GM12865 (cell line): Measurements from ENCODE around the gene HTATIP2.
"Not testable (repeated sequence)": the region's sequence is repeated elsewhere in the genome, so short reads cannot be mapped to it uniquely, and the experiment has no call there.

ENCODE experiments used
- DNase-seq: peaks from one replicate; pipeline ENCODE4 v3.0.0; 2010; ENCODE audit warnings: low read depth
- H3K4me3 ChIP-seq: 2 replicates; pipeline ENCODE4 v1.5.1; 2011; ENCODE audit warnings: mild to moderate bottlenecking, low read depth, low read length, control low read depth
- TF ChIP-seq, protein P1 (sequence below): IDR thresholded peaks from 2 replicates; pipeline ENCODE4 v1.5.1; 2011; ENCODE audit warnings: low read length, control low read depth, low read depth, inconsistent platforms; ENCODE audit not compliant: insufficient read depth; ENCODE audit errors: missing control alignments

HTATIP2 gene

DNA sequence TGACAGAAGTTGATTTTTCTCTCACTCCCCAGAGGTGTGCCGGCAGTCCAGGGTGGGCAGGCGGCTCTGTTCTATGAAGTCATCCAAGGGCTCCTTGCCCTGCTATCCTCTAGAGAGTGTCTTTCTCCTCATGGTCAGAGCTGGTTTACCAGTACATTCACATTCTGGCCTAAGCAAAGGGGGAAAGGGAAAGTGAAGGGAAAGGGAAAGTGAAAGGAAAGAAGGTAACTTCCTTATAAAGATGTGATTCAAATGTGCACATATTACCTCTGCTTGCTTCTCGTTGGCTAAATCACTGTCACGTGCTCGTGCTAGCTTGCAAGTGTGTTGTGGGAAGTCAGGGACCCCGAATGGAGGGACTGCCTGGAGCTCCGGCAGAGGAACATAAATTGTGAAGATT lies 2.9 kb upstream of the HTATIP2 start:
- H3K4me3 ChIP-seq: no peak overlapping the region
- TF ChIP-seq, protein P1, sequence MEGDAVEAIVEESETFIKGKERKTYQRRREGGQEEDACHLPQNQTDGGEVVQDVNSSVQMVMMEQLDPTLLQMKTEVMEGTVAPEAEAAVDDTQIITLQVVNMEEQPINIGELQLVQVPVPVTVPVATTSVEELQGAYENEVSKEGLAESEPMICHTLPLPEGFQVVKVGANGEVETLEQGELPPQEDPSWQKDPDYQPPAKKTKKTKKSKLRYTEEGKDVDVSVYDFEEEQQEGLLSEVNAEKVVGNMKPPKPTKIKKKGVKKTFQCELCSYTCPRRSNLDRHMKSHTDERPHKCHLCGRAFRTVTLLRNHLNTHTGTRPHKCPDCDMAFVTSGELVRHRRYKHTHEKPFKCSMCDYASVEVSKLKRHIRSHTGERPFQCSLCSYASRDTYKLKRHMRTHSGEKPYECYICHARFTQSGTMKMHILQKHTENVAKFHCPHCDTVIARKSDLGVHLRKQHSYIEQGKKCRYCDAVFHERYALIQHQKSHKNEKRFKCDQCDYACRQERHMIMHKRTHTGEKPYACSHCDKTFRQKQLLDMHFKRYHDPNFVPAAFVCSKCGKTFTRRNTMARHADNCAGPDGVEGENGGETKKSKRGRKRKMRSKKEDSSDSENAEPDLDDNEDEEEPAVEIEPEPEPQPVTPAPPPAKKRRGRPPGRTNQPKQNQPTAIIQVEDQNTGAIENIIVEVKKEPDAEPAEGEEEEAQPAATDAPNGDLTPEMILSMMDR: no peak
- DNase-seq: peak; percentile 44

DNA sequence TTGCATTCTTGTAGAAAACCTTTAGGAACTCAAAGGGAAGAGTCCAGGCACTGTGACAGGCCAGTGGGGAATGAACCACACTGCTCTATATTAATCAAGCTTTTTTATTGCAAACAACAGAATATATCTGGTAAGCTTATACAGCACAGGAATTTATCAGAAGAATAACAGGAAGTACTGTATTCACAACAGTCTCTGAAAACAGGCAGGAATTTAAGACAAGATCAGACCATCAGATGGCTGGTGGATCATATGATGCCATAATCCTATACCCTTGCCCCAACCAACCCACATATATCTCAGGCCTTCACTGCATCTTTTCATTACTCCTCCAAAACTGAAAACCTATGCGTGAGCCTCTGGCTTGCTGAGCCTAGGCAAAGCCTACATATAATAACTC lies 1.0 kb upstream of the HTATIP2 start:
- no peak overlapping the region for H3K4me3 ChIP-seq
- TF ChIP-seq, protein P1: no peak
- no peak for DNase-seq

DNA sequence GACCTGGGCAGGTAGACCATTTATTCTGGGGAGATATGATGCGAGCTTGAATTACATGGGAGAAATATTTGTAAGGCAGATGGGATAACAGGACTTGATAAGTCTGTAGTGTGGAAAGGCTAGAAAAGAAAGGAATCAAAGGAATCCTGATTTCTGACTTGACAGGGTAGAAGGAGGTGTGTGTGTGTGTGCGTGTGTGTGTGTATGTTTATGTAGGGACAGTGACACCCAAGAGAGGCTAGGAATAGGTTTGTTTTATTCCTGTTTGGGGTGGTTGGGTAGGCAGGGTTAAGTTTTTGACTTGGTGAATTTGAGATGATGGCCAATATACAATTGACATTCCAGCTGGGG lies 390 bp upstream of the HTATIP2 start:
- H3K4me3 ChIP-seq: peak overlapping the region; percentile 55
- DNase-seq: no peak
- TF ChIP-seq, protein P1: no peak

DNA sequence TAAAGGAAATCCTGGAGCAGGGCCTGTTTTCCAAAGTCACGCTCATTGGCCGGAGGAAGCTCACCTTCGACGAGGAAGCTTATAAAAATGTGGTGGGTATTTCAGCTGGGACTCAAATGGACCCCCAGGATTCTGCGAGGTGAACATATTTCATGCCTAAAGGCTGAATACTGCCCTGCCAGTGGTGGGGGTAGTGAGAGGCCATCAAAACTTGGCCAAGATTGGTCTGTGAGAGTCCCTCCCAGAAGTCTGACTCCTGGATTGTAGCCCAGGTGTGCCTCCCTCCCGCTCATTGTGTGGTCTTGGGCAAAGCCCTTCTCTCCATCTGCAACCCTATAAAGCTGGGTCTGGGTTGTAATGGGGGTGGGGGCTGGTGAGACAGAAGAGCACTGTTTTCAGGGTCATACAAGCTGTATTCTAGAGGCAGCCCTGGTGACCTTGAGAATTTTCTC lies 853 bp downstream of the HTATIP2 start:
- no peak for DNase-seq
- TF ChIP-seq, protein P1: no peak
- peak overlapping the region; percentile 55 for H3K4me3 ChIP-seq

DNA sequence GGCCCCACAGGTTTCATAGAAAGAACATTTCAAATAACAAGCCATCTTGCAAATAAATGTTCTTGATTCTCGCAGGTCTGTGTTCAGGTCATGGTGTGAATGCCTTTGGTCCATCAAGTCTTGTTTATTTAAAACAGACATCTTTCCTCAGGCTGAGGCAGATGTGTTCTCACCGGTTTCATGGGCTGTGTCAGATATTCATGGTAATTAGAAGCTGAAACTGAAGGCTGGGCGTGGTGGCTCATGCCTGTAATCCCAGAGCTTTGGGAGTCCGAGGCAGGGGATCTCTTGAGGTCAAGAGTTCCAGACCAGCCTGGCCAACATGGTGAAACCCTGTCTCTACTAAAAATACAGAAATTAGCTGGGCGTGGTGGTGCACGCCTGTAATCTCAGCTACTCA lies 2.0 kb downstream of the HTATIP2 start:
- not testable (repeated sequence) for DNase-seq, H3K4me3 ChIP-seq

DNA sequence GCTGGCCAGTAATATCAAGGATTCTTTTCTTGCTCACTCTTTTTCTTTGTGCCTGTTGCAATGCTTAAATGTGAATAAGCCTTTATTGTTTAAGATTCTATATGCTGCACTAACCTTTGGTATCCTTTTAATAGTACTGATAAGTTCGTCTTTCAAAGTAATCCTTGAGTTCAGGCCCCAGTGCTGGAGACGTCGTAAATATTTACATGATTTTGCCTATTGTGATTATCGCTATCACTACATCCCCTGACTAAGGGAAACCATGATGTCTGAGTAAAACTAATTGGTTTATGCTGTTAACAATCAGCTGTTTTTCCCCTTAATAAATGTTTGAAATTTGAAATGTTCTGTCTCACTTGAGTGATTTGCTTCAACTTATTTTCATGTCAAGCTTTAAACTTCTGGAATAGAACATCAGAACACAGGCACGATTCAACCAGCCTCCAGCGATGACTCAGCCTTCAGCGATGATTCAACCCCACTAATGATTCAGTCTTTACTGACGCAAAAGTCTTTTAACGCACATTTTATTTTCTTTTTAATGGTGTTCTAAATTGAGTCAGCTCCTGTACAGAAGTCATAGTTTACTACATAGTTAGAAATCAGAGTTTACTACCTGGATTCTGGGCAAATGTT lies 3.9 kb downstream of the HTATIP2 start:
- TF ChIP-seq, protein P1: no peak
- DNase-seq: no peak
- no peak overlapping the region for H3K4me3 ChIP-seq

DNA sequence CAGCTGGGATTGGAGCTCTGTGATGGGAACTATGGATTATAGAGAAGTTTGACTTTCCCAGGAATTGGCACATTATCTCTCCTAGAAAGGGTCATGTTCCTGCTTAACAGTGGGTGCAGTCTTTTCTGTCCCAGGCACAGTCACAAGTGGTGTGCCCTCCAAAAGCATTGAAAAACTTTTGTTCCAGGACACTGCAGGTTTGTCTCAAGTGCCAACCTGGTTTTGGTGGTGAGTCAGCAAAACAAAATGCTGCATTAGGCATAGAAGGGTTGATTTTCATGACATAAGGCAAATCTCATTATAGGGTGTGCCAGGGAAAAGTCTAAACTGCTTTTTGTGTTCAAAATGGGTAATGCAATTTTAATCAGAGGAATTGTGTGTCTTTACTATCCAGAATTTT lies 4.9 kb downstream of the HTATIP2 start:
- H3K4me3 ChIP-seq: no peak overlapping the region
- DNase-seq: no peak
- TF ChIP-seq, protein P1: no peak

DNA sequence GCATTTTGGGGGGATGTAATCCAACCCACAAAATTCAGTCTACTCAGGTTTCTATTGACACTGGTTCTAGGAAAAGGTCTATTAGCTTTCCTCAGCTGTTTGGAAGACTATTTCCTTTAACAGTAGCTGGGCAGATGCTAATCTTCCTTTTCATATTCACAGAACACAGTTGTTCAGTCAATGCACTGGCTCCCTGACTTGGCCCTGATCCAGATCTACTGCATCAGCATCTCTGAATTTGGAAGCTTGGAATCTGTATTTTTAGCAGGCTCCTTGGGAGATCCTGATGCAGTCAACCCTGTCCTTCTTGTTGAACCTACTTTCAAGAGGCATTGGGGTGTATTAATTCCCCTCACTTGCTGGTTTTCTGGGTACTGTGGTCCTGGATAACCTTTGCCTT lies 6.3 kb downstream of the HTATIP2 start:
- no peak for DNase-seq
- TF ChIP-seq, protein P1: no peak
- no peak overlapping the region for H3K4me3 ChIP-seq
